GM19328 (cell line): ENCODE data around the gene STRA6.

Experiments
- ATAC-seq: cut with Tn5 transposase; IDR thresholded peaks from one replicate; pipeline ENCODE4 v1.9.1; 2021; ENCODE audit warnings: mild to moderate bottlenecking, moderate library complexity; ENCODE audit not compliant: unreplicated experiment

The STRA6 gene

GRCh38 chr15:74133694-74134386 is 68.7 kb downstream of the STRA6 start:
- no peak for ATAC-seq

GRCh38 chr15:74132681-74133651 is 69.6 kb downstream of the STRA6 start:
- no peak for ATAC-seq

- no peak for ATAC-seq
Measured at GRCh38 chr15:74131628-74132413, 70.8 kb downstream of the STRA6 start.

- no peak for ATAC-seq
Measured at GRCh38 chr15:74130849-74131627, 71.5 kb downstream of the STRA6 start.

GRCh38 chr15:74130155-74130848 is 72.3 kb downstream of the STRA6 start, which contains the start of gene ISLR2:
Gene ISLR2 (plus strand): TSS chr15:74130586. CDS start chr15:74132755, 2,169 bp downstream.
- no peak for ATAC-seq

GRCh38 chr15:74129586-74130154 is 72.9 kb downstream of the STRA6 start:
- ATAC-seq, result no peak
